HT1080 (cell line): ENCODE measurements around the gene TMEM201. TPM values are rescaled to one million over a fixed set of nuclear protein-coding genes. Genes with fewer than 3 reads are reported as not detected.
A peak's percentile ranks its signal among the peaks of the same experiment; 100 is the strongest.
"Not testable (repeated sequence)": the region's sequence is repeated elsewhere in the genome, so short reads cannot be mapped to it uniquely, and the experiment has no call there.

Source experiments
- DNase-seq: peaks from one replicate; pipeline ENCODE4 v3.0.0-alpha.2; 2015; ENCODE audit warnings: low read depth
- polyA plus RNA-seq, 2 experiments: library from polyadenylated mRNA; depleted of rRNA; stranded (reverse); fragments of >200 nt; gene quantifications; 2 replicates each; pipeline ENCODE4 v1.2.3, GENCODE V29; 2015
- total RNA-seq: library from RNA; depleted of rRNA; stranded (reverse); fragments of >200 nt; shearing (Covaris generic); gene quantifications from 2 replicates; pipeline ENCODE4 v1.2.3, GENCODE V29; 2014; rRNA removed

Gene TMEM201, protein sequence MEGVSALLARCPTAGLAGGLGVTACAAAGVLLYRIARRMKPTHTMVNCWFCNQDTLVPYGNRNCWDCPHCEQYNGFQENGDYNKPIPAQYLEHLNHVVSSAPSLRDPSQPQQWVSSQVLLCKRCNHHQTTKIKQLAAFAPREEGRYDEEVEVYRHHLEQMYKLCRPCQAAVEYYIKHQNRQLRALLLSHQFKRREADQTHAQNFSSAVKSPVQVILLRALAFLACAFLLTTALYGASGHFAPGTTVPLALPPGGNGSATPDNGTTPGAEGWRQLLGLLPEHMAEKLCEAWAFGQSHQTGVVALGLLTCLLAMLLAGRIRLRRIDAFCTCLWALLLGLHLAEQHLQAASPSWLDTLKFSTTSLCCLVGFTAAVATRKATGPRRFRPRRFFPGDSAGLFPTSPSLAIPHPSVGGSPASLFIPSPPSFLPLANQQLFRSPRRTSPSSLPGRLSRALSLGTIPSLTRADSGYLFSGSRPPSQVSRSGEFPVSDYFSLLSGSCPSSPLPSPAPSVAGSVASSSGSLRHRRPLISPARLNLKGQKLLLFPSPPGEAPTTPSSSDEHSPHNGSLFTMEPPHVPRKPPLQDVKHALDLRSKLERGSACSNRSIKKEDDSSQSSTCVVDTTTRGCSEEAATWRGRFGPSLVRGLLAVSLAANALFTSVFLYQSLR
- 17.9 and 22.3 TPM in 2 replicates for total RNA-seq
- polyA plus RNA-seq (2015; cell fraction: cytosol; rRNA removed) = 18.3 and 21.8 TPM in 2 replicates
- 23.5 and 25.4 TPM in 2 replicates for polyA plus RNA-seq (2015; cell fraction: nucleus; rRNA removed)

DNA sequence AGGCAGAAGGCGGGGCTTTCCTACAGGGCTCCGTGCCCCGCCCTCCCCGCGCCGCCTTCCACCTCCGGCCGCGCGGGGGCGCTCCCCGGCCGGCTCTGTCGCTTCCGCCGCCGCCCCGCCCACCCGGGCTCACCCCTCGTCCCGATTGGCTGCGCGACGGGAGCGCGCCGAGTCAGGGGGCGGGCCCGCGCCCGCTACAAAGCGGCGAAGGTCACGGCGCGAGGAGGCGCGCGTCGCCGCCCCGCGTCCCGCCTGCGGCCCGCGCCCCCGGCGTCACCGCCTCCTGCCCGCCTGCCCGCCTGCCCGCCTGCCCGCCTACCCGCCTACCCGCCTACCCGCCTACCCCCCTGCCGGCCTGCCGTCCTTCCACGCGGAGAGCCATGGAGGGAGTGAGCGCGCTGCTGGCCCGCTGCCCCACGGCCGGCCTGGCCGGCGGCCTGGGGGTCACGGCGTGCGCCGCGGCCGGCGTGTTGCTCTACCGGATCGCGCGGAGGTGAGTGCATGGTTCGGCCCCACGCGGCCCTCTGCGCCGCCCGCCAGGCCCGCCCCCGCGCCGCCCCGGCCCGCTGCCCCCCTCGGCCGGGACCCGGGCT lies at the start of gene TMEM201:
TMEM201 (plus strand) TSS at position 361 of the 593 bp plus-strand sequence; CDS start at position 381, 20 bp downstream.
- DNase-seq = peak; percentile 79

DNA sequence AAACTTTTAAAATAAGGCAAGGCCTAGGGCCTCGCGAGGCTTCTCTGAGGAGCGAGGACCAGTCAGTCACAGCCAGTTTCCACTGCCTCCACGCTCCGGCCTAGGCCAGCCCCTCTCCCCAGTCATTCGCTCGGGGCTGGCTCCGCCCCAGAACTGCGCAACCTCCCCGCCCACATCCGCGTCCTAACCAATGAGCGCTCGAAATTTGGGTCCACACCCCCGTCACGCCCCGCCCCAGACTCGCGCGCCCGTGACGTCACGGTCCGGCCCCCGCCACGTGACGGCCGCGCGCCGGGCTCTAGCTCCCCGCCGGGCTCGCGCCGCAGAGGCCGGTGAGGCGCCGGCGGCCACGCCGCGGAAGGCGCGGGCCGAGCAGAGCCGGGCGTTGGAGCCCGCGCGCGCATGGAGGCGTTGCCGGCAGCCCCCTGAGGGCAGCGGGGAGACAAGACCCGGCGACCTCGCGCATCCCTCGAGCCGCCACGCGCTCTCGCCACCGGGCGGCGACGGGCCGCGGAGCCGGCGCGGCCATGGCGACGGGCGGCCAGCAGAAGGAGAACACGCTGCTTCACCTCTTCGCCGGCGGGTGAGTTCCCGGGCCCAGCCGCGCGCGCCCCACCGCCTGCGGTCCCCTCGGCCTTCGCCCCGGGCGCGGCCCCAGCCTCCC lies 49.4 kb upstream of the TMEM201 start, which contains the start of gene SLC25A33:
SLC25A33 (plus strand) TSS at position 301 of the 664 bp plus-strand sequence; CDS start at position 528, 227 bp downstream.
- DNase-seq = peak; percentile 93

DNA sequence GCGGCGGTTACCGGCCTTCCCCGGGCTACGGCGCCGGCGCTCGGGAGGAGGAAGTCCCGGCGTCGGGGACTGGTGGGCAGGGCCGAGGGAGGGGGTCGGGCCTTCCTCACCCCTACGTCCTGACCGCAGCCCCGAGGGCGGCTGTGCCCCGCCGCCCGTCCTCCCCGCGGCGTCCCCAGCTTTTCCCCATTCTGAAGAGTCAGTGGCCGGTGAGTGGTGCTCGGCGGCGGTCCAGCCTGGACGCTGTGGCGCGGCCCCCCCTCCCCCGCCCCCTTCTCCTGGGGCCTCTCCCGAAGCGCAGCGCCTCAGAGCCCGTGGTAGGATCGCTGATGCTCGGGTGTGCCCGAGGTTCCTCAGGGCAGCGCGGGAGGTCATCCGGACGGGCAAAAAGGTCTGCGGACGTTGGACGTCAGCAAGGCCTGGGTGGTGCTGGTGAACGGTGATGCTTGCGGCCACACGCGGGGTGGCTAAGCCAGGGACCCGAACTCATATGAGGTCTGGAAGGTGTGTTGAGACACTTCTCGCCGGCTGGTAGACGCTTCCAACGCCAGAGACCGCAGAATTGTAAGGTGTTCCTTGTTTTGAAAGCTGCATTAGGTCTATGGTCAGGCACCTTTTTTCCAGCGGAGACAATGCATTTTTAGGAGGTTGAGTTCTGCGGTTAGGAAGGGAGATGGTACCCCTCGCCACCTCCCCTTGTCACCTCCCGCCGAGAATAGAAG lies 48.7 kb upstream of the TMEM201 start:
- DNase-seq = peak; percentile 52

DNA sequence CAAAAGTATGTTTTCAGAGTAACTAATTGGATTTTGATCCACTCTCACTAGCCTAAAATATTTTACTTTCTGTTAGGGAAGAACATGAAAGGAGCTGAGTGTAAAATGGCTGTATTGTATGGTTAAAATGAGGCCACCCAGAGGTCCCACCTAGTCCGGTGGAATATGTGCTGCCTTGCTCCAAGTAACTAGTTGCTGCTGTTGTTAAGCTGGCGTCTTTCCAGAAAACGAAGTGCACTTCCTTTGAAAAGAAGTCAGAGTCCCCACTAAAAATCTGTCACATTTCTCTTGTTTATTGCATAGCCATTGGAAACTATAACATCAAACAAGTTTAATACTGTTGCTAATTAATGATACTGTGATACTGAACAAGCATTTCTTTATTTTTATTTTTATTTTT lies 46.3 kb upstream of the TMEM201 start:
- DNase-seq = no peak

DNA sequence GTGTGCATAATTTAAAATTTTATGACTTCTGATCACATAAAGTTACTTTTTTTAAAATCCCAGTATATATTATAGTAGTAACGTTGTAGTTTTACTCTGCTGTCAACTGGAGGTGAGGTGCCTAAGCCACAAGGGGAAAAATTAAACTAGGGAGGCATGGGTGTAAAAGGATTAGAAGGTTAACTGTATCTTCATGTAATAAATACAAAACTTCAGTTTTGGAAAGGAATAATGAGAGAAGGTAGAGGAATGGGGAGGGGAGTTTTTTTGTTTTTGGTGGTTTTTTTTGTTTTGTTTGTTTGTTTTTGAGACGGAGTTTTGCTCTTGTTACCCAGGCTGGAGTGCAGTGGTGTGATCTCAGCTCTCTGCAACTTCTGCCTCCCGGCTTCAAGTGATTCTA lies 43.8 kb upstream of the TMEM201 start:
- DNase-seq = no peak

DNA sequence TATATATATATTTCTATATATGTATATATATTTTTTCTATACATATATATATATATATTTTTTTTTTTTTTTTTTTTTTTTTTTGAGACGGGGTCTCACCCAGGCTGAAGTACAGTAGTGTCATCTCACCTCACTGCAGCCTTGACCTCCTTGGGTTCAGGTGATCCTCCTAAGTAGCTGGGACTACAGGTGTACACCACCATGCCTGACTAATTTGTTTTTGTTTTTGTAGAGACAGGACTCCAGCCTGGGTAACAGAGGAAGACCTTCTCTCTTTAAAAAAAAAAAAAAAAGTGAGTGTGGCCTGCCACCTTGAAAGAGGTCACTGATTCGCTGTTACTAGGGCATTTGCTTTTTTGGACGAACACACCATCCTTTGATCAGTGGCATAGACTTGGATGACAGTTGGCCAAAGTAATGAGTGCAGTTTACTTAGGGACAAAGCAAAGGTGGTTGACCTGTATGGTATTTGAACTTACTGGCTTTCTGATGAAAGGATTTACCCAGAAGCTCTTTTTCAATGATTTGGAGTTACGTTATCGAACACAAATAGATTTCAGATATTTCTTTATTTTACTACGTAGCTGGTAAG lies 38.7 kb upstream of the TMEM201 start:
- DNase-seq = no peak

DNA sequence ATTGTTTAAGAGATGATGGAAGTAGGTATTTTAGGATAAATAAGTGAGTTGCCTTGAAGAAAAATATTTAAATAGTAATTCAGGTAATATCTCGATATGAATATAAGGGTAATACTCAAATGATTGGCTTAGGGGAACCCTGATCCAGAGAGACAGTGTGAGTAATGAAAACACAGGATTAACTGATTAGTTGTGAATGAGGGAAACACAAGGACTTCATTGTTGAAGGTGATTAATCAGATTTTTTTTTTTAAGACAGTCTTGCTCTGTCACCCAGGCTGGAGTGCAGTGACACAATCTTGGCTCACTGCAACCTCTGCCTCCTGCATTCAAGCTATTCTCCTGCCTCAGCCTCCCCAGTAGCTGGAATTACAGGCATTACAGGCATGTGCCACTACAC lies 36.7 kb upstream of the TMEM201 start:
- DNase-seq = peak; percentile 35

DNA sequence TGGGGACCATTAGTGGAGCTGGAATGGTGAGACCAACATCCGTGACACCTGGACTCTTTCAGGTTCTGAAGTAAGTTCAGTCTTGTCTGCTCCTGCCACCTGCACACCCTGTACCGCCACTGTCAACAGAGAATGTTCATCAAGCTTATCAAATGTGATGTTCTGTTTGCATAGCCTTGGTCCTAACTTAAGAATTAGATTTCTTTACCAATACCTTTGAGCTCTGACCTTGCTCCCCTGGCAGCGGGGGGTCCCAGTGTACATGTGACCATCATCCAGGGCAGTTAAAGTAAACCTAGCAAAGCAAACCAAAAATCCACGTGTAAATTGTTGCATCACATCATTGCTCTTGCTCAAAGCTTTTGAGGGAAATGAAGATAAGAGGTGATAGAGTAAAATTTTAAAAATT lies 35.0 kb upstream of the TMEM201 start:
- DNase-seq = no peak

DNA sequence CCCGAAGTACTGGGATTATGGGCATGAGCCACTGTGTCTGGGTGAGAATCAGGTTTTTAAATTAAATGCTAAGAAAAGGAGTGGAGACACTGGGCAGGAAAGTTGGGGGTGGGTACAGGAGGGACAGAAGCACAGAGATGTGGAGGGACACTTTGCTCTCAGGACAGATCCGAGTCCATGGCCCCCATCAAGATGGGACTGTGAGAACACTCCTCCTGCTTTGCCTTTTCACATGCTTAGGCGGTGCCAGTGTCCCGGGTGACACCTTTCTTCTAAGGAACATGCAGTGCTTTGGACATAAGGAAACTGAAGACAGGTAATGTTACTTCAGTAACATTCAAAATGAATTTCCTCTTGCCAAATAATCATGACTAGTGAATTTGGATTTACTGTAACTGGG lies 32.8 kb upstream of the TMEM201 start:
- DNase-seq = no peak

DNA sequence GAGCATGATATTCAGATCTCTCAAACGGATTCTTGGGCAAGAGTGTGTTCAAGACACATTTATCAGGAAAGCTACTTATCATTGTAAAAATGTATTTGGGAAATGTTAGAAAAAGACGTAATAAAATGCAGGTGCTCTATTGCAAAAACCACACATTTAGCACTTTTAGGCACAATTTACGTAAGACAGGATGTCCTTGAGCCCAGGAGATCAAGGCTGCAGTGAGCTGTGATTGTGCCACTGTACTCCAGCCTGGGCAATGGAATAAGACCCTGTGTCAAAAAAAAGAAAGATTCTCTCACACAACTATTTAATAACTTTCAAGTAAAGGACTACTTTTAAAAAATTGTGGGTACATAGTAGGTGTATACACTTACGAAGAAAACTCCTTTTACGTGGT lies 31.1 kb upstream of the TMEM201 start:
- DNase-seq = no peak

DNA sequence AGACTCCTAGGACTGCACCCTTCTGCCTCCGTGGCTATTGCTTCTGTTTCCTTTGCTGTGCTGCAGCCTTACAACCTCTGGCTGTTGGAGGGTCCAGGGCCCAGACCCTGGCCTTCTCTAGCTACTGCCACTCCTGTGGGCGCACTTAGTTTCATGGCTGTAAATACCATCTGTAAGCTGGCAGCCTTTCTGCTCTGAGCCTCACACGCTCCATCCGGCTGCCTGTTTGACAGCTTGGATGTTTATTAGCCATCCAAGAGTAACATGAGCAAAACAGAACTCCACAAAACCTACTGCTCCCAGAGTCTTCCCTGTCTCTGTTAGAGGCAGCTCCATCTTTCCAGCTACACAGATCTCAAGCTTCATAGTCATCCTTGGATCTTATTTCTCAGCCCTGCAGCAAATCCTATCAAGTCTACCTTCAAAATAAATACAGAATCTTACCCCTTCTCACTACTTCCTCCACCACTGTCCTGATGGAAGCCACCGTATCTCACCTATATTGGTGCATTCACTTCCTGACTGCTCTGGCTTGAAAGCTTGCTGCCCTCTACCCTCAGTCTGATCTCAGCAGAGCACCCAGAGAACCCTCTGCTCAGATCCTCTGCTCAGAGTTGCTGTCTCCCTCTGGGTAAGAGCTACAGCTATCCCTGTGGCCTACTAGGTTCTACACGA lies 30.3 kb upstream of the TMEM201 start:
- no peak for DNase-seq

DNA sequence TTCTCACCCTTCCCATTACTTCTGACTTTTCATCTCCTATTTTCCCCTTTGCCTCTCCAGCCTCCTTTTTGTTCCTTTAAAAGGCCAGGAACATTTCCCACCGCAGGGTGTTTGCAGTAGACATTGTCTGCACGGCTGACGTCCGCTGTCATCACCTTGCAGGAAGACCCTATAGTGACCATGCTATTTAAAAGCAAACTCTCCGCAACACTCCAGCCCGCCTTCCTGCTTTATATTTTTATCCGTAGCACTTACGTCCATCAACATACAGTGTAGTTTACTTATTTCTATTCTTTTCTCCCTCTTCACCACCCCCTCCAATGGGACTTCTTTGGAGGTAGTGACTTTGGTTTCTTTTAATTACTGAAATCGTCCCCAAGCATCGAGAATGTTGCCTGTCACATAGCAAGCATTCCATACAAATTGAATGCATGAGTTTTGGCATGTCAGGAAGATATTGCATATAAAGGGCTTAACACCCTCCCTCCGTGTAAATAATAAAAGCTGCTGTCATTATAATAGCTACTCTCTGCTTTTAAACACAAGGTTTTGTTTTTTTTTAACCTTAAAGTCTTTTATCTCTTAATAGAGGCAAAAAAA lies 29.7 kb upstream of the TMEM201 start:
- no peak for DNase-seq

DNA sequence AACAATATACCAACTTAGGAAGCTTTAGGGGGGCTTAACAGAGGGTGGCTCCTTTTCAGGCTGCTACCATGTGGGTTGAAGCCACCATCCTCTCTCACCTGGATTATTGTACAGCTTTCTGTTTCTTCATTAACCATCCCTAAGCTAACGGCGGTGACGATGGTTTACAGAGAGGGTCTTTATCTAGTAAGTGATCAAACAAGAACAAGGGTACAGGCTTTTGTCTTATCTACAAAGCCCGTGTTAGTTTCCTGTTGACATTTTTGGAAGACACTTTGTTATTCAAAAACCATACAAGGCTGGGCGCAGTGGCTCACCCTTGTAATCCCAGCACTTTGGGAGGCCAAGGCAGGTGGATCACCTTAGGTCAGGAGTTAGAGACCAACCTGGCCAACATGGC lies 29.0 kb upstream of the TMEM201 start:
- no peak for DNase-seq

DNA sequence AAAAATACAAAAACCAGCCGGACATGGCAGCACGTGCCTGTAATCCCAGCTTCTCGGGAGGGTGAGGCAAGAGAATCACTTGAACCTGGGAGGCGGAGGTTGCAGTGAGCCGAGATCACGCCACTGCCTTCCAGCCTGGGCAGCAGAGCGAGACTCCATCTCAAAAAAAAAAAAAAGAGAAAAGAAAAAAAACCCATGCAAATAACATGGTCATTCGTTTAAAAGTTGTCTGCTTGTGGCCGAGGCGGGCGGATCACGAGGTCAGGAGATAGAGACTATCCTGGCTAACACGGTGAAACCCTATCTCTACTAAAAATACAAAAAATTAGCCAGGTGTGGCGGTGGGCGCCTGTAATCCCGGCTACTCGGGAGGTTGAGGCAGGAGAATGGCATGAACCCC lies 28.6 kb upstream of the TMEM201 start:
- DNase-seq = not testable (repeated sequence)

DNA sequence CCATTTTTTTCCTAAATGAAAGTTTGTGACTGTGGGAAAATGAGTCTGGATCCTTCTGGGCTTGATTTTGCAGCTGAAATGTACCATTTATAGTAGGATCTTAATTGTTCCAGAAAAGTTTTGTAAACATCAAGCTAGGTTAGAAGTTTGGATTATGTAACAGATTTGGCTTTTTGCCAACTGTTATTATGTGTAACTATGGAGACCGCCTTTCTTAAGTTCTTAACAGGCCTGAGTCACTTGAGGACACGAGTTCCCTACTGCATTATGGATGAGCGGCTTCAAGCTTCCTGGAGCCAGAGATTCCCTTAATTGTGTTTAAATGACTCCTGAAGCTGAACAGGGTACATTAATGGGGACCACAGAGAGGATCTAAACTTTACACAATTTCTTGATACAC lies 27.3 kb upstream of the TMEM201 start:
- DNase-seq = peak; percentile 55

DNA sequence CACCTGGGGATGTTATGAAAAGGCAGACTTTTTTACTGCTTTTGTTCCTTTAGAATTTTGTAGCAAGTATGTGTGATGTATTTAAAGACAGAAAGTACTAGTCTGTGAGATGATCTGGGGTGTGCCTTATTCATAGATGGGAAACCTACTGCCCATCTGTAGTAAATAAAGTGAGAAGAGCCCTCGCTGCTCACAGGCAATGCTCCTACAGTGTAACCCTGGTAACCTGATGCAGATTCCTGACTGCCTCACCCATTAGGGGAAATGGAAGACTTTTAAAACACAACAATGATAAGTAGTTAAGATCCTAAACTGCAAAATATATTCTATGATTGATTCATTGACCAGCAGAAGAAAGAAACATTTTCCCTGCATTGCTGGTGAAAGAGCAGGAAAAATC lies 19.4 kb upstream of the TMEM201 start:
- DNase-seq = no peak

DNA sequence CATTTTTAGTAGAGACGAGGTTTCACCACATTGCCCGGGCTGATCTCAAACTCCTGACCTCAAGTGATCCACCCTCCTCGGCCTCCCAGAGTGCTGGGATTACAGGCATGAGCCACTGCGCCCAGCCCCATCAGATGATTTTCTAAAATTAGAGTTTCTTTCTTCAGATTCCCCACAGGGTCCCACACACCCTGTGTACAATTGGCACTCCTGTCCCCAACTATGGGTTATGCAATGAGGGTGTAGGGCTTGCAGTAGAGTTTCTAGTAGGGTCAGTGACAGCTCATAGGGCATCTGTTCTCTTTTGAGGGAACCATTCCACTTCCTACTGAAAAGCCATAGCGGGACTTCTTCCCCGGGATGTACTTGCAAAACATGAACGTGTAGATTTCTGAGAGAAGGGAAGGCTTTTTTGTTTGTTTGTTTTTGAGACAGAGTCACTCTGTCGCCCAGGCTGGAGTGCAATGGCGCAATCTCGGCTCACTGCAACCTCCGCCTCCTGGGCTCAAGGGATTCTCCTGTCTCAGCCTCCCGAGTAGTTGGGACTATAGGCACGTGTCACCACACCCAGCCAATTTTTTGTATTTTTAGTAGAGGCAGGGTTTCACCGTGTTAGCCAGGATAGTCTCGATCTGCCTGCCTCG lies 17.7 kb upstream of the TMEM201 start:
- DNase-seq = not testable (repeated sequence)

DNA sequence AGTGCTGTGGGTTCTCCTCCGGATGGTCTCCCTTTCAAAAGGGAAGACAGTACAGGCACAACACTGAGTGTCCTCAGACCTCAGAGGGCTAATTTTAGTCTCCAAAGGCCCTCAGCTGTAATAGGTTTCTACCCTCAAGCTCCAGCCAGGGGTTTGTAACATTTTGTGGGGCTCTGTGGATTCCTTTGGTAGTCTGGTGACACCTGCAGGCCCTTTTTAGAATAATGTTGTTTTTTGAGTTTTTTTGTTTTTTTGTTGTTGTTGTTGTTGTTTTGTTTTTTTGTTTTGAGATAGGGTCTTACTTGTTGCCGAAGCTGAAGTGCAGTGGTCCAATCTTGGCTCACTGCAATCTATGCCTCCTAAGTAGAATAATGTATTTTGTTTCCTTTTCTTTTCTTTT lies 15.0 kb upstream of the TMEM201 start:
- DNase-seq = no peak

DNA sequence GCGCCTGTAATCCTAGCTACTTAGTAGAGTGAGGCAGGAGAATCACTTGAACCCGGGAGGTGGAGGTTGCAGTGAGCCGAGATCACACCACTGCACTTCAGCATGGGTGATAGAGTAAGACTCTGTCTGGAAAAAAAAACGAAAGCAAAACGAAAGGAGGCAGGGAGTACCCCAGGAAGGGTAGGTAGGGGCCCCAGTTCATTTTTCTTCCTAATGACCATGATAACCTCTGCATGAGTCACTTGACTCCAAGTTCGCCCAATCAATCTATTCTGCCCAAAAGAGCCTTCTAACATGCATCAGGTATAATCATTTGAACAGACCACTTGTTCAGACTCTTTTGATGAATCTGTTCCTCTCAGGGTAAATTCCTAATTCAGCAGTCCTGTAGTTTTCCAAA lies 13.2 kb upstream of the TMEM201 start:
- no peak for DNase-seq
